ENCODE data around the gene CDYL2. TPM values are rescaled to one million over a fixed set of nuclear protein-coding genes. Genes with fewer than 3 reads are reported as not detected.

The CDYL2 gene
- total RNA-seq, 2 donors from 2014 or later = 5.0 to 6.3 TPM

GRCh38 chr16:80689487-80689886, 114.9 kb downstream of the CDYL2 start:
- ATAC-seq = no peak
- intact Hi-C loops (cut with DNase I, micrococcal nuclease) = no loop called here
- DNase-seq = no peak

GRCh38 chr16:80687606-80688005, 116.8 kb downstream of the CDYL2 start:
- DNase-seq = no peak
- intact Hi-C loops (cut with DNase I, micrococcal nuclease) = no loop called here
- ATAC-seq = no peak

- DNase-seq (no peak), ATAC-seq (no peak)
- intact Hi-C loops (cut with DNase I, micrococcal nuclease) = loop anchor here in 1 of 2 donors (5.0 kb wide), 1 partner anchor 512 kb away; no protein-coding TSS in a partner anchor
Observed at GRCh38 chr16:80684906-80685305, 119.5 kb downstream of the CDYL2 start.

DNA sequence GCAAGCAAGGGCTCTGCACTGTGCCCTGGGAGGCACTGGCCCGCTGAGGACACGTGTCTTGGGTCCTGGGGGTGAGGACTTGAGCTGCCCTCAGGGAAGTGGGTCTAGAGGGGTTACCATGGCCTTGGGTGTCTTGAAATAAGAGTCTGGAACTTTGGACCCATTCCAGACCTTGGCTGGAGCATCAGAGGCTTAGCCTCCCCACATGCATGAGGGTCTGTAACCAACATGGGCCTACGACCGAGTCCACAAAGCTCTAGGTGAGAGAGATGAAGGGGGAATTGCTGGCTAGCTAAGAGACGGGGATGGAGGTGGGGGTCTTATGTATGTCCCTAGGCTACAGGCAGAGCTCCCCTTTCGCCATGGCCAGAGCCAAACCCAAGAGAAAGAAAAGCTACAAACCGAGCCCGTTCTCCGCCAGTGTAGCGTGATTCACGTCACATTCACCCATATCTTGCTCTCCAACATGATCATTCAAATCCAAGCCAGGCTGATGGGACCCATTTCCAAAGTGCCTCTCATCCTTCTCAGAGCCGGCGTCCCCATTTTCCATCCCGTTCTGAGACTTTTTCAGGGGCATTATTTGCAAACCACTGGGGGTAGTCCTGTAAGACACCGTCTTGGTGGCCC, 120.1 kb downstream of the CDYL2 start:
- ATAC-seq (no peak), DNase-seq (no peak)
- intact Hi-C loops (cut with DNase I, micrococcal nuclease) = loop anchor here in 1 of 2 donors (5.0 kb wide), 1 partner anchor 513 kb away; no protein-coding TSS in a partner anchor

GRCh38 chr16:80683646-80684045, 120.8 kb downstream of the CDYL2 start:
- ATAC-seq (no peak), DNase-seq (no peak)
- intact Hi-C loops (cut with DNase I, micrococcal nuclease) = loop anchor here in 1 of 2 donors (5.0 kb wide), 1 partner anchor 514 kb away; no protein-coding TSS in a partner anchor

DNA sequence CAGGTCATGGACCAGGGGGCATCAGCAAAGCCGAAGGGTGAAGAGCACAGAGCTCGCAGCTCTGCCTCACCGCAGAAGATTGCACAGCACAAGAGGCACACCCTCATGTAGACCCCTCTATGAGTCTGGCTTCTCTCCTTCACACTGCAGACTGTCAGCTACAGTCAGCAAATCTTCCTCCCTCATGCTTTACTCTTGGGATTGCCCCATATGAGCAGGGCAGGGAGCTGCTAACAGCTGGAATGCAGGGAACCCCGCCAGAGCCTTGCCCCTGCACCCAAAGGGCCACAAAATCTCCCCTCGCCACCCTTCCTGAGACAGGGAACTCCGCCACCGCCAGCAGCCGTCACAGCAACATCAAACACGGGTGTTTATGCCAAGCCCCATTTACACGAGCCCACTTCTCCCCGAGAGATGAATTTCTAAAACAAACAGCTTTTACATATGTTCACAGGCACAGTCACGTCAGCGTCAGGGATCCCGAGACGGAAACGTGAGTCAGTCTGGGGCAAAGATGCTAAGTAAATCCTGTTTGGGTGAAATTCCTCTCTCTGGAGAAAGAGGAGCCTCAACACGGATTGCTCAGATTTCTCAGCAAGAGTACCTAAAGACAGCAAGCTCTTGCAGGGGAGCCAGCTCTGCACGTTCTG, 121.9 kb downstream of the CDYL2 start:
- no peak for ATAC-seq
- intact Hi-C loops (cut with DNase I, micrococcal nuclease) = loop anchor here in 1 of 2 donors (5.0 kb wide), 1 partner anchor 515 kb away; no protein-coding TSS in a partner anchor
- no peak for DNase-seq

DNA sequence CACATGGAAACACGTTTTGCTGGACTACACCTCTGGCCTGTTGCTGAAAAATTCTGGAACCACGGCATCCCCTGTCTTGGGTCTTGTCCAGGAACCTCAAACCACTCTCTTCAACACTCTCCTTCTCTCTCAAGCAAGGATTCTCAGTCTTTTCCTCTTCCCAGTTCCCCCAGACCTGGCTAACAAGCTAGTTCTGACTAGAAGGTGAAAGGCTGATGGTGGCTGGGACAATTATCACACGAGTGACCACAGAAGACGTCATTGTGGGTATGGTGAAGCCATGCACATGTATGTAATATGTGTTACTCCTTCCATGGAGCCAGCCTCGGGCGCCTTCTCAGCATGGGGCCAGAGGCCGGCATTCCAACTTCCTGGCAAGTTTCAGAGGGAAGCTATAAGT, 123.0 kb downstream of the CDYL2 start:
- no peak for ATAC-seq
- intact Hi-C loops (cut with DNase I, micrococcal nuclease) = loop anchor here in 1 of 2 donors (5.0 kb wide), 1 partner anchor 516 kb away; no protein-coding TSS in a partner anchor

DNA sequence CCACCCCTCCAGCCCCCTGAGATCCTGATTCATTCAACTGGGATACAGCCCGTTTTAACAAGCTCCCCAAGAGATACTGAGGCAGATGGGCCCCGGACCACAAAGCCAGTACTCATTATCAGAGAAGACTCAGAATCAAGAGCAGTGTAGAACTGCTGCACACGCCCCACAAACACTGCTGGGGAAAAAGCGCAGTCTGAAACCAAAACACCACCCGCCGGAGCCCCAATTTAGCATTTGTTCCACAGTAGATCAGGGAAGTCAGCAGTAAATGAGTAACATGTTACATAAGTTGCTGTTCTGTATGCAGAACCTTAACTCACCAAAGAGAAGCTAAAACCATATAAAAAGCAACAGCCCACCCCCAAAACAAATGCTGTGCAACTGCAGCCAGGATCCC, 123.6 kb downstream of the CDYL2 start:
- intact Hi-C loops (cut with DNase I, micrococcal nuclease) = loop anchor here in 1 of 2 donors (5.0 kb wide), 1 partner anchor 516 kb away; no protein-coding TSS in a partner anchor
- DNase-seq (no peak), ATAC-seq (no peak)

More for the DNA sequence above, 123.0 kb downstream of the CDYL2 start:
- no peak for DNase-seq

- intact Hi-C loops (cut with DNase I, micrococcal nuclease) = loop anchor here in 1 of 2 donors (5.0 kb wide), 1 partner anchor 517 kb away; no protein-coding TSS in a partner anchor
- DNase-seq (no peak), ATAC-seq (no peak)
Observed at GRCh38 chr16:80680046-80680445, 124.4 kb downstream of the CDYL2 start.

GRCh38 chr16:80674884-80675283, 129.5 kb downstream of the CDYL2 start:
- intact Hi-C loops (cut with DNase I, micrococcal nuclease) = no loop called here
- ATAC-seq (no peak), DNase-seq (no peak)

DNA sequence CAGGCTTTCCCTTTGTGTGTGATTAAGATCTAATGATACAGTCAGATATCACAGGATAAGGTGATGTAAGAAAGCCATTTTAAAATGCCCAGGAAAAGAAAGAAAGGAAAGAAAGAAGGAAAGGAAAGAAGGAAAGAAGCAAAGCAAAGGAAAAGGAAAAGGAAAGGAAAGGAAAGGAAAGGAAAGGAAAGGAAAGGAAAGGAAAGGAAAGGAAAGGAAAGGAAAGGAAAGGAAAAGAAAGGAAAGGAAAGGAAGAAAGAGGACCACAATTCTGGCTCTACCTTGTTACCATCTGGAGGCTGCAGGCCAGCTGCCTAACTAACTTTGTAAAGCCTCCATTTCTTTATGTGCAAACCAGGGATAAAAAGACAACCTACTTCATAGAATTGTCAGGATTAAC, 132.0 kb downstream of the CDYL2 start:
- intact Hi-C loops (cut with DNase I, micrococcal nuclease) = no loop called here

DNA sequence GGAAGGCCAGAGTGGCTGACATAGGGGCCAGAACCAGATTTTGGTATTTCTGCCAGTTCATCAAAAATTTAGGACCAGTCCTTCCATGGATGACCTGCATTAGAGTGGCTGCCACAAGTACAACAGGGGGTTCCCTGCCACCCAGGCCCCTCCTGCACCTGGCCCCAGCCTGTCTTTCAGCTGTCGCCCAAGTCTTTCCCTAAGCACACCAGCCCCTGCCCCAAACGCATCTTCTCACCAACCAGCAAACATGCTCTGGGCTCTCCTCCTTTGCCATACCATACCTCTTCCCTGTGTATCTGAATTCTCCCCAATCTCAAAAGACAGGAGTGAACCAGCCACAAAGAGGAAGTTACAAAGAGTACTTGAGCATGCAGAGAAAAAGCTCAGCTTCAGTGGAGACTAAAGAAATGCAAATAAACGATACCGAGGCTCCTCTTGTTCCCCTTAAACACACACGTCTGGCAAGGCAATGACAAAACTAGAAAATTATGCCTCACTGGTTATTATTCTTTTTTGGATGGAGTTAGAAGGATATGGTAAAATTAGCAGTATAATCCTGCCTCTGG, 133.0 kb downstream of the CDYL2 start:
- intact Hi-C loops (cut with DNase I, micrococcal nuclease) = no loop called here
- no peak for DNase-seq
- no peak for ATAC-seq

More for the DNA sequence above, 132.0 kb downstream of the CDYL2 start:
- DNase-seq (no peak), ATAC-seq (no peak)

DNA sequence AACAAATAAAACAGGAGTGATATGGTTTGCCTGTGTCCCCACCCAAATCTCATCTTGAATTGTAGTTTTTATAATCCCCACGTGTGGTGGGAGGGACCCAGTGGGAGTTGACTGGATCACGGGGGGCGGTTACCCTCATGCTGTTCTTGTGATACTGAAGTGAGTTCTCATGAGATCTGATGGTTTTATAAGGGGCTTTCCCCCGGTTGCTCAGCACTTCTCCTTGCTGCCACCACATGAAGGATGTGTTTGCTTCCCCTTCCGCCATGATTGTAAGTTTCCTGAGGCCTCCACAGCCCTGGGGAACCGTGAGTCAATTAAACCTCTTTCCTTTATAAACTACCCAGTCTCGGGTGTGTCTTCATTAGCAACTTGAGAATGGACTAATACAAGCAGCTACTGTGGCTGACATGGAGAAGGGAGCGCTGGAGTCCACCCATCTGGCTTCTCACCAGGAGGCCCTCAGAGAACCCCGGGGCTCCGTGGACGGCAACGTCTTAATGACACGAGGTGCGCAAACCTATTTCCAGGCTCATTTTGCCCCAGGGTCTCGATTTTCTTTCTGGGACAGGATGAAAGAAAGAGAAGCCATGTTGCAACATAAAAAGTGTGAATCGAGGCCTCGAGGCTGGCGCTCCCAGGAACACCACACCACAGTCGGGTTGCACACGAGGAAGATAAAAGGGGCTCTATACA, 134.1 kb downstream of the CDYL2 start:
- intact Hi-C loops (cut with DNase I, micrococcal nuclease) = no loop called here
- ATAC-seq (no peak), DNase-seq (no peak)

- DNase-seq = no peak
- intact Hi-C loops (cut with DNase I, micrococcal nuclease) = no loop called here
- ATAC-seq = no peak
Observed at GRCh38 chr16:80669673-80670072, 134.7 kb downstream of the CDYL2 start.

- intact Hi-C loops (cut with DNase I, micrococcal nuclease) = no loop called here
- DNase-seq (no peak), ATAC-seq (no peak)
Observed at GRCh38 chr16:80667925-80668324, 136.5 kb downstream of the CDYL2 start.

DNA sequence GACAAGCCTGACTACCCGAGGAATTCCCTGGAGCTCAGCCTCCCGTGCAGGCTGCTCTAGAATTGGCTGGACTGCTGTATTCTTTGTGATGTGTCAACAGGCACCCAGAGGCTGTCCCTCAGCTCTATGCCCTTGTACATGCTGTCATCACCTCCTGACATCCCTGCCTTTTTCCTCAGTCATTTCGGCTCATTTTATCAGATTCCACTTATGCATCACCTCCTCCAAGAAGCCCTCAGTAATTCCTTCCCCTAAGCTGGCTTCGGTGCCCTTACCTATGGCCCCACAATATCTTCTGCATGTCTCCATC, 137.2 kb downstream of the CDYL2 start:
- intact Hi-C loops (cut with DNase I, micrococcal nuclease) = no loop called here
- ATAC-seq = no peak

GRCh38 chr16:80666378-80667250, 137.8 kb downstream of the CDYL2 start:
- DNase-seq (no peak), ATAC-seq (no peak)
- intact Hi-C loops (cut with DNase I, micrococcal nuclease) = no loop called here

More for the DNA sequence above, 137.2 kb downstream of the CDYL2 start:
- no peak for DNase-seq

GRCh38 chr16:80665356-80665755, 139.0 kb downstream of the CDYL2 start:
- no peak for DNase-seq
- ATAC-seq = no peak
- intact Hi-C loops (cut with DNase I, micrococcal nuclease) = no loop called here

DNA sequence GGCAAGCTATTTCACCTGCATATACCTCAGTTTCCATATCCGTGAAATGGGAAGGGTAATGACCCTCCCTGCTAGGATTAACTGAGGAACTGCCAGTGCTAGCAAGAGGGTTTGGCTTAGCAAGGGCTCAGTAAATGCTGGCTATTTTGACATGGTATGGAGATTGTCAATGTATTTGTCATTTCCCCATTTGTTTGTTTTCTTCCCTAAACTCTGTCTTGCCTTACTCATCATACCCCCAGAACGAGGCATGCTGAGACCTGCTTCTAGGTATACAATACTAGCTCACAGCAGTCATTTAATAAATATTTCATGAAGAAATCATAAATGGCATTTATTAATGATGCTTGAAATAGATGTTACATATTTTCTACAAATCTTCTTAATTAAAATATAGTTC, 139.6 kb downstream of the CDYL2 start:
- intact Hi-C loops (cut with DNase I, micrococcal nuclease) = no loop called here
- ATAC-seq (no peak), DNase-seq (no peak)

Data from left colon (tissue), 2 donors.